Testis (tissue), 2 donors: ENCODE data around the gene ZBTB6.

Experiments
- POLR2A ChIP-seq: fragments of 450-650 bp; IDR thresholded peaks from one replicate; pipeline ENCODE4 v1.6.1; 2017; ENCODE audit warnings: antibody characterized with exemption, mild to moderate bottlenecking, moderate library complexity
- TF ChIP-seq, protein P1 (sequence below), 3 experiments: fragments of 450-650 bp in 2 of 3; fragments of 200-600 bp in 1 of 3; sonication (generic) in 1 of 3; IDR thresholded peaks; one replicate each; pipeline ENCODE4 v1.5.1; 2016 to 2019; ENCODE audit warnings: antibody characterized with exemption in 3 of 3, mild to moderate bottlenecking in 2 of 3, moderate library complexity in 1 of 3

DNA sequence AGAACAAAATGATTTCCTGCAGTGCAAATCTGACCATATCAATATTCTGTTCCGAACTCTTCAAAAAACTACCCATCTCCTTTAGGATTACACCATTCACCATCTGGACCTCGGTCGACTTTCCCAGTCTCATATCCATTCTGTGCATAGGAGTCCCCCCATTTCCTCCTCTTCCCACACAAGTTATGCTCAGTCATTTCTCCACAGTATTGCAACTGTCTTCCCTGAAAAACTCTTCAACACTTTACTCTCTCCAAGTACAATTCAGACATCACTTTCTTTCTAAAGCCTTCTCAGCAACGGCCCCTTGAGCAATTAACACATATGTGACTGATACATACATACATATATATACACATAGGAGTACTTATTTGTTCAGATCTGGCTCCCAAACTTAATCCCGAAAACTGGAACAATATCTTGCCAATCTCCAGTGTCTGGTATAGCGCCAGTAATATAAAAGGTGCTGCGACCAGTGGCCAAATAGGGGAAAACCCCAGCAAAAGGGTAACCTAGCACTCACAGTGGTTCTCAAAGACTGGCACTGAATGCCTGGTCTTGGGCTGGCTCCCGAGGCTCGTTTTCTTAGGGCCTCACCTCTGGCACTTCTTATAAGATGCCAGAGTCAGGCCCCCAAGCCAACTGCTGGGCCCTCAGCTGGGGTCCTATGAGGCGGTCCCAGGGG is 17.6 kb upstream of the ZBTB6 start:
- TF ChIP-seq, protein P1, sequence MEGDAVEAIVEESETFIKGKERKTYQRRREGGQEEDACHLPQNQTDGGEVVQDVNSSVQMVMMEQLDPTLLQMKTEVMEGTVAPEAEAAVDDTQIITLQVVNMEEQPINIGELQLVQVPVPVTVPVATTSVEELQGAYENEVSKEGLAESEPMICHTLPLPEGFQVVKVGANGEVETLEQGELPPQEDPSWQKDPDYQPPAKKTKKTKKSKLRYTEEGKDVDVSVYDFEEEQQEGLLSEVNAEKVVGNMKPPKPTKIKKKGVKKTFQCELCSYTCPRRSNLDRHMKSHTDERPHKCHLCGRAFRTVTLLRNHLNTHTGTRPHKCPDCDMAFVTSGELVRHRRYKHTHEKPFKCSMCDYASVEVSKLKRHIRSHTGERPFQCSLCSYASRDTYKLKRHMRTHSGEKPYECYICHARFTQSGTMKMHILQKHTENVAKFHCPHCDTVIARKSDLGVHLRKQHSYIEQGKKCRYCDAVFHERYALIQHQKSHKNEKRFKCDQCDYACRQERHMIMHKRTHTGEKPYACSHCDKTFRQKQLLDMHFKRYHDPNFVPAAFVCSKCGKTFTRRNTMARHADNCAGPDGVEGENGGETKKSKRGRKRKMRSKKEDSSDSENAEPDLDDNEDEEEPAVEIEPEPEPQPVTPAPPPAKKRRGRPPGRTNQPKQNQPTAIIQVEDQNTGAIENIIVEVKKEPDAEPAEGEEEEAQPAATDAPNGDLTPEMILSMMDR (IDR thresholded peaks at IDR 0.05): no peak
- TF ChIP-seq POLR2A: no peak
